Urinary bladder (tissue), 4 donors: Measurements from ENCODE around the gene UNC80. TPM values are rescaled to one million over a fixed set of nuclear protein-coding genes. Genes with fewer than 3 reads are reported as not detected.

Experiments used
- DNase-seq: peaks from one replicate; pipeline ENCODE4 v3.0.0-alpha.2; 2015; ENCODE audit errors: extremely low spot score
- H3K27ac ChIP-seq: one replicate; pipeline ENCODE4 v1.5.1; 2013; ENCODE audit warnings: low read depth, mild to moderate bottlenecking, moderate library complexity
- H3K36me3 ChIP-seq: one replicate; pipeline ENCODE4 v1.6.1; 2013; ENCODE audit warnings: mild to moderate bottlenecking, moderate library complexity; ENCODE audit not compliant: insufficient read depth
- H3K4me1 ChIP-seq: one replicate; pipeline ENCODE4 v1.6.1; 2013; ENCODE audit warnings: mild to moderate bottlenecking, moderate library complexity; ENCODE audit not compliant: insufficient read depth
- H3K4me3 ChIP-seq: one replicate; pipeline ENCODE4 v1.5.1; 2013; ENCODE audit warnings: low read depth, low read length
- WGBS: extraction: QIAGEN DNeasy Blood & Tissue Kit; methylation state at CpG from one replicate; pipeline ENCODE4 v1.1.7; 2013; 5-methylcytosine and 5-hydroxymethylcytosine counted together
- polyA plus RNA-seq: library from polyadenylated mRNA; stranded (reverse); fragments of 200-250 nt; gene quantifications from one replicate; pipeline ENCODE4 v1.2.3, GENCODE V29; 2013
- total RNA-seq: library from RNA; depleted of rRNA; stranded (reverse); fragments of >200 nt; gene quantifications from one replicate; pipeline ENCODE4 v1.2.3, GENCODE V29; 2014
- donor health status: healthy with polysubstance abuse.
- donor health status: healthy.

UNC80 gene
- total and polyA plus RNA-seq, 2 donors: 0.13 to 2.6 TPM

- Histone ChIP-seq H3K4me3 (no peak overlapping the region), H3K4me1 (no peaks in the 10 kb centered on the region), H3K36me3 (no peaks in the 10 kb centered on the region), H3K27ac (no peak overlapping the region)
- DNase-seq: no peak
- WGBS: 88% methylated on average over 2 of the region's 2 CpGs
These were observed 134.1 kb downstream of the UNC80 start for GRCh38 chr2:209905691-209906090.

GRCh38 chr2:209907746-209908145 is 136.1 kb downstream of the UNC80 start:
- Histone ChIP-seq H3K4me1 (no peaks in the 10 kb centered on the region), H3K27ac (no peak overlapping the region), H3K36me3 (no peaks in the 10 kb centered on the region), H3K4me3 (no peak overlapping the region)
- DNase-seq: no peak

DNA sequence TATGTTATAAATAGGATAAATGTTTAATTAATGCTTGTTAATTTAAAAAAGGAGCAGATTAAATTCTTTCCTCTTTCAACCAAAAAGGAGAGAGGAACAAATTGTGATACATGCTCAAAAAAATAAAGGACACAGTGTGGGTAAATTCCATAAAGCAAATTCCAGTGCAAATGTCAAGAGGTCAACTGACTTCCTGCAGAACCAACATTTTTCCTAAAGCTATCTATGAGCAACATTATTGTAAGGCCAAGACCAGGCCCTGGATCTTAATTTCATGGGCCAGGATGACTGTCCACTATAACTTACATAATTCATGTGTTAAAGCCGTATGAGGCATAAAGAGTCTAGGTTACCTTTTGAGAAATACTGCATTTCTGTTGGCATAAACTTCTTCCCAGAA is 136.9 kb downstream of the UNC80 start:
- Histone ChIP-seq H3K27ac (no peak overlapping the region), H3K36me3 (no peaks in the 10 kb centered on the region), H3K4me3 (no peak overlapping the region), H3K4me1 (no peaks in the 10 kb centered on the region)
- WGBS: 94% methylated on average over 1 of the region's 1 CpG
- no peak for DNase-seq

DNA sequence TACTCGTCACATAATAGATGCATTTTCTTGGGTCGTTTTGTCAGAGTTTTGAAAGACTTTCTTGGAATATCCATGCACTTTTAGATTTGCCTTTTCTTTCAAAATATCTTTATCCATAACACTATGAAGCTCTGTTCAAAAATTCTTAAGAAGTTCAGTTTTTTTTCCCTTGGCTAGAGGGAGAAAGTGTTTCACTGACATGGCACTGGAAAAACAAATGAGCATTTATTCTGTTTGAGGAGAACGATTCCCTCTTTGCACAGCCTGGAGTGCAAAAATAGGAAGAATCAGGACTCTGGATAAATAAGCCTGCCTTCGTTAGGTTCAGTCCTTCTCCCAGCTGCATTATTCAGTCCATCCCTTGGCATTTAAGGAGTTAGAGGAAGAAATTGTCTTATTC is 139.9 kb downstream of the UNC80 start:
- Histone ChIP-seq H3K4me3 (no peak overlapping the region), H3K36me3 (no peaks in the 10 kb centered on the region), H3K4me1 (no peaks in the 10 kb centered on the region), H3K27ac (no peak overlapping the region)
- DNase-seq: no peak
- 80% methylated on average over 4 of the region's 4 CpGs for WGBS

DNA sequence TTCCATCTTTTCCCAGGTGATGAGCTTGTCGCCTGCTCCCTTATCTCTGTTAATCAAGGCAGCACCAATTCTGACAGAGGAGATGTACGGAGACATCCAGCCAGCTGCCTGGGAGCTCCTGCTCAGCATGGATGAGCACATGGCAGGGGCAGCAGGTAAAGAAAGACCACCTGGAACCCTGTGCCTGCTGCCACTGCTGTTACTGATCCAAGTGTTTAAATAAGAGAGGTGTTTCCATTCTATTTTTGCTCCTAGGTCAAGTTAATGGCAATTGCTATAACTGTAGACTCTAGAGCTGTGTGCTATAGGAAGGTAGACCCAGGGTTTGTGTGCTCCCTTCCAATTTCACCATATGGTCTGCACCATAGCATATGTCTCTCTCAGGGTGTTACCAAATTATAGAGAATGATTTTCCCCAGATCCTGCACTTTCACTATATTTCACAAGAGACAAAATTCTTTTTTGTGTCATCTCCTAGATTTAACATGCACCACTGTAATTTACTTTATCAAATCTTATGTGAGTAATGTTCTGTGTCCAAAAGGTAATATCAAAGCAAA is 142.2 kb downstream of the UNC80 start:
- WGBS: 82% methylated on average over 2 of the region's 2 CpGs
- Histone ChIP-seq H3K4me3 (no peak overlapping the region), H3K4me1 (no peaks in the 10 kb centered on the region), H3K36me3 (no peaks in the 10 kb centered on the region), H3K27ac (no peak overlapping the region)
- no peak for DNase-seq

DNA sequence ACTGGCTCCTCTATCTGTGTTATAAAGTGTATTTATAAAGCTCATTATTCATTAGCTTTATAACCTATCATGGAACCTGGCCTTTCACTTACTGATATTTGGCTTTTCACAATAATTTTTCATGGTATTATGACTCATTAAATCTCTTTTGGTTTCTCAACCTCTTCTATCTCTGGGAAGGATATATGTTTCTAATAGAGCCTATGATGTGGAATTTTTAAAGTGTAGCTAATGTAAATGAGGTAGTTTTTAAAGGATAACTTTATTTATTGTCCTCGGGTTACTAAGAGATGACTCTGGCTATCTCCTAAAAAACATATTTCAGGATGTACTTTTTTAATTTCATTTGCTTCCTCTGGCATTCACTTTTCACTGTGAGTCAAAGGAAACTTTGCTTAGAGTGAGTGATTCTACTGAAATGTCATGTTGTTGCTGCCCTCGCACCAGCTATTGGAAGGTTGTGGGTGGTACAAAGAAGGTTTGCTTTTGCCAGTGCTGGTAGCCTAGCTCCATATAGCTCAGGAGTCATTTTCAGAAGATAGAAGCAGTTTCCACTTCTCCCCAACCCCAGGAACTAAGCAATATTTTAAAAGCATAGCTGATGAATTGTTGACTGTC is 145.6 kb downstream of the UNC80 start:
- H3K4me3 ChIP-seq: no peak overlapping the region
- WGBS: 81% methylated on average over 2 of the region's 2 CpGs
- H3K27ac ChIP-seq: no peak overlapping the region
- no peaks in the 10 kb centered on the region for H3K36me3 ChIP-seq
- DNase-seq: no peak
- H3K4me1 ChIP-seq: no peaks in the 10 kb centered on the region

GRCh38 chr2:209918251-209918650 is 146.6 kb downstream of the UNC80 start:
- no peak for DNase-seq
- Histone ChIP-seq H3K4me3 (no peak overlapping the region), H3K4me1 (no peaks in the 10 kb centered on the region), H3K27ac (no peak overlapping the region), H3K36me3 (no peaks in the 10 kb centered on the region)
- 91% methylated on average over 6 of the region's 6 CpGs for WGBS

- no peaks in the 10 kb centered on the region for H3K4me1 ChIP-seq
- 75% methylated on average over 8 of the region's 8 CpGs for WGBS
- no peak for DNase-seq
- H3K27ac ChIP-seq: no peak overlapping the region
- no peaks in the 10 kb centered on the region for H3K36me3 ChIP-seq
- H3K4me3 ChIP-seq: no peak overlapping the region
These were observed 150.5 kb downstream of the UNC80 start for GRCh38 chr2:209922116-209922515.

DNA sequence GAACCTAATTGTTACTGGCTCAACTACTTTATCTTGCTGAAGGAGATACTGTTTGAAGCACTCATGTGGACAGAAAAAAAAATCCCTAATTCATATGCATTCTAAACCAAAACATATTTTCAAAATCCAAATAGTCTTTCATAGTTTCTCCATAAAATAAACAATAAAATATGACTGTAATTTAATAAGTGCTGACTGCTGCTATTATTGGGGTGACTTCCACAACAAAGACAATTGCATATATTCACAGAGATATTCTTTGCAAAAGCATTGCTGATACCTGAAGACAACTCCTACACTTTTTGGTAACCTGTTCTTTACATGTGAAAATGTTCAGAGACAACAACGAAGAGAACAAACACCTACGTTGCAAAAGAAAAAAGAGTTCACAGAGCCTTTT is 157.7 kb downstream of the UNC80 start:
- DNase-seq: no peak
- Histone ChIP-seq H3K36me3 (no peaks in the 10 kb centered on the region), H3K27ac (no peak overlapping the region), H3K4me3 (no peak overlapping the region), H3K4me1 (no peaks in the 10 kb centered on the region)
- WGBS: 65% methylated on average over 2 of the region's 2 CpGs

DNA sequence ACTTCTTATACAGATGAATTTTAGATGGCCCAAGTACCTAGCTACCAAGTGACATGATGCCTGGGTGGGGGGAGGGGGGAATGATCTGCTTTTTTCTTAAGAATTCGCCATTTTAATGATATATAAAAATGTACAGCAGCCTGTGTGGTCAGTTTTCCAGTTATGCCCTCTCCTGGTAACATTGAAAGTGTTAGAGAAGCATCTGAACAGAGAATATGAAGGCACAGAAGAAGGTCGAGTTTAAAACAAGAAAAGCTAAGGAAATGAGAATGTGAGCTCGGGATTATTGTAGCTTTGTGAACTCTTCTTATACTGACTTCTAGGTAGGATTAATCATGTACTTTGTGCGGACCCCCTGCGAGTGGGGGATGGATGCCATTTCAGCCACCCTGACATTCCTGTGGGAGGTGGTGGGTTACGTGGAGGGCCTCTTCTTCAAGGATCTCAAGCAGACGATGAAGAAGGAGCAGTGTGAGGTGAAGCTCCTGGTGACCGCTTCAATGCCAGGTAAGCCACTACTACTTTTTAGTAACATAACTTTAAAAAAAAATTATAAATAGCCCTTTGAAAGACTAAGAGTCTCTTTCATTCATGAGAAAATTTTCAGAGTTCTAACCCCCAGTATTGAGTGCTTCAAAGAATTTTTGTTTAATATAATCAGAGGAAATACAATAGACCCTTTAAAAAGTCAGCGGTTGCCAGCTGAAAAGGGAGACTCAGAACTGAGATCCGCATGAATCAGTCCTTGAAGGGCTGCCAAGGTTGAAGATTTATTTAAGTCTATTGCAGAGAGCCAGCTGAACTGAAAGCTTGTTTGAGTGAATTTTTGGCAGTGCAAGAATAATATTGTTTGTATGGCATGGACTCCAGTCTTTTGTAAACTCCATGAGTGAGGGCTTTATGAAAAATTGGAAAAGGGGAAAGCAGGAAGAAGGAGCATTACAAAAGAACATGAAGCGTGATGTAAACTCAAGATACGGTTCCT is 162.2 kb downstream of the UNC80 start:
- Histone ChIP-seq H3K4me3 (no peak overlapping the region), H3K4me1 (no peaks in the 10 kb centered on the region), H3K36me3 (no peaks in the 10 kb centered on the region), H3K27ac (no peak overlapping the region)
- DNase-seq: peak; percentile 25
- WGBS: 39% methylated on average over 12 of the region's 12 CpGs

DNA sequence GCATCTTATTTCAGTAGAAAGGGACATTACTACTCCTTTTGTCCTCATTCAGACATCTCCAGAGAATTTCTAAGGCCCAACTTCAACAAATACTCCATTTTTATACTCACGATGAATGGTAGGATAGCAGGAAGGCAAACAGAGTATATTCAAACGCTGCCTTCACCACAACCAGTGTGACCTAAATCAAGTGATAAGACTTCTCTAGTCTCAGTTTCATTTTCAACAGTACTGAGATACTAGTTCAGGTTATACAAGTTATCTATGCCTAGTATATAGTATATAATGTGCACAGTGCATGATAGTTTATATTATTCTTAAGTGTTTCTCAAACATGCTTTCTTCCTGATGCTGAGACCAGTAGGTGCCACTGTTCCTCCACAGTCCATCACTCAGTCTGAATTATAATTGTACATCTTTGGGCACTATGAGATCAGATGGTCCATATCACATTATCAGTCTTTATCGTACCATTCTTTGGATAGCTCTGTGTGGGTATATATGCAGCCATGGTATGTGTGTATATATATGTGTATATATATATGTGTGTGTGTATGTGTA is 164.6 kb downstream of the UNC80 start:
- no peak for DNase-seq

GRCh38 chr2:209937893-209938292 is 166.3 kb downstream of the UNC80 start:
- no peaks in the 10 kb centered on the region for H3K4me1 ChIP-seq
- DNase-seq: no peak
- H3K4me3 ChIP-seq: no peak overlapping the region
- no peaks in the 10 kb centered on the region for H3K36me3 ChIP-seq
- no peak overlapping the region for H3K27ac ChIP-seq

More for the DNA sequence above, 164.6 kb downstream of the UNC80 start:
- no peak overlapping the region for H3K27ac ChIP-seq
- no peaks in the 10 kb centered on the region for H3K36me3 ChIP-seq
- WGBS: 63% methylated on average over 3 of the region's 3 CpGs
- H3K4me1 ChIP-seq: no peaks in the 10 kb centered on the region
- no peak overlapping the region for H3K4me3 ChIP-seq

DNA sequence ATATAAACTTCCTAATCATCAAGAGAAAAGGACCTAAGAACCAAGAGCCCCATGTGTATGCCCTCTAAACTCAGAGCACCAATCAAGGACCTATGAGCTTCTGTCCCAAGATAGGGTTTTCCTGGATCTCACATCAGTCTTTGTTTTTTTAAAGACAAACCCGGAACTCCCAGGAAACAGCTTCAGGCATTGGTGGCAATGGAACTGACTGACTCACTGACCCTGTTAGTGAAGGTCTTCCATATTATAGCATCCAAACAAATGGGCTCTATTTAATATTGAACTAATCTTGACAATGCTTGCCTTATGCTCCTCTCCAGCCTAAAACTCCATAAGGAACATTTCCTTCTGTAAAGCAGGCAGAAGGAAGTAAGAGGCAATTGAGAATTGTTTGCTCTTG is 167.3 kb downstream of the UNC80 start:
- H3K4me3 ChIP-seq: no peak overlapping the region
- H3K36me3 ChIP-seq: no peaks in the 10 kb centered on the region
- no peak for DNase-seq
- H3K27ac ChIP-seq: no peak overlapping the region
- 73% methylated on average over 1 of the region's 1 CpG for WGBS
- H3K4me1 ChIP-seq: no peaks in the 10 kb centered on the region

GRCh38 chr2:209940936-209941335 is 169.3 kb downstream of the UNC80 start:
- Histone ChIP-seq H3K4me3 (no peak overlapping the region), H3K27ac (no peak overlapping the region), H3K4me1 (no peaks in the 10 kb centered on the region), H3K36me3 (no peaks in the 10 kb centered on the region)
- no peak for DNase-seq
- WGBS: 49% methylated on average over 6 of the region's 6 CpGs
